Loucy (cell line): ENCODE measurements around the gene HDGF.

Experiments
- CTCF ChIP-seq: fragments of 200-600 bp; sonication (generic); conservative IDR thresholded peaks from 2 replicates; pipeline ENCODE4 v1.5.1; 2014; ENCODE audit warnings: mild to moderate bottlenecking, antibody characterized with exemption, low read length
- EZH2phosphoT487 ChIP-seq: fragments of 200-600 bp; IDR thresholded peaks from 2 replicates; pipeline ENCODE4 v1.6.1; 2018; ENCODE audit warnings: antibody characterized with exemption, mild to moderate bottlenecking, moderate library complexity, borderline replicate concordance

- no peak for TF ChIP-seq EZH2phosphoT487
- no peak for TF ChIP-seq CTCF
Measured at GRCh38 chr1:156754219-156754618, 2.7 kb upstream of the HDGF start.
